Ishikawa (cell line): Measurements from ENCODE around the gene EAF1.

Experiments used
- CEBPB ChIP-seq: IDR thresholded peaks from 2 replicates; pipeline ENCODE4 v1.6.1; 2012
- CREB1 ChIP-seq: IDR thresholded peaks from 2 replicates; pipeline ENCODE4 v1.6.1; 2012; ENCODE audit warnings: low read depth
- EGR1 ChIP-seq: IDR thresholded peaks from 2 replicates; pipeline ENCODE4 v1.6.1; 2012
- FOXM1 ChIP-seq: IDR thresholded peaks from 2 replicates; pipeline ENCODE4 v1.6.1; 2012; ENCODE audit warnings: low read depth, borderline replicate concordance
- NFIC ChIP-seq: IDR thresholded peaks from 2 replicates; pipeline ENCODE4 v1.6.1; 2012
- RAD21 ChIP-seq: IDR thresholded peaks from 2 replicates; pipeline ENCODE4 v1.6.1; 2012; ENCODE audit warnings: low read depth
- TAF1 ChIP-seq: IDR thresholded peaks from 2 replicates; pipeline ENCODE4 v1.6.1; 2012; ENCODE audit warnings: low read depth, mild to moderate bottlenecking
- ZBTB7A ChIP-seq: IDR thresholded peaks from 2 replicates; pipeline ENCODE4 v1.6.1; 2012; ENCODE audit warnings: low read depth
- TF ChIP-seq, protein P1 (sequence below): IDR thresholded peaks from 2 replicates; pipeline ENCODE4 v1.6.1; 2012; ENCODE audit warnings: low read depth, mild to moderate bottlenecking
- TF ChIP-seq, protein P2 (sequence below): IDR thresholded peaks from 2 replicates; pipeline ENCODE4 v1.6.1; 2012

GRCh38 chr3:15449489-15450224, 22.3 kb downstream of the EAF1 start:
- TF ChIP-seq RAD21 (no peak), NFIC (no peak), ZBTB7A (no peak), CEBPB (no peak), FOXM1 (no peak), CREB1 (no peak), EGR1 (no peak), TAF1 (no peak)
- TF ChIP-seq, protein P1, sequence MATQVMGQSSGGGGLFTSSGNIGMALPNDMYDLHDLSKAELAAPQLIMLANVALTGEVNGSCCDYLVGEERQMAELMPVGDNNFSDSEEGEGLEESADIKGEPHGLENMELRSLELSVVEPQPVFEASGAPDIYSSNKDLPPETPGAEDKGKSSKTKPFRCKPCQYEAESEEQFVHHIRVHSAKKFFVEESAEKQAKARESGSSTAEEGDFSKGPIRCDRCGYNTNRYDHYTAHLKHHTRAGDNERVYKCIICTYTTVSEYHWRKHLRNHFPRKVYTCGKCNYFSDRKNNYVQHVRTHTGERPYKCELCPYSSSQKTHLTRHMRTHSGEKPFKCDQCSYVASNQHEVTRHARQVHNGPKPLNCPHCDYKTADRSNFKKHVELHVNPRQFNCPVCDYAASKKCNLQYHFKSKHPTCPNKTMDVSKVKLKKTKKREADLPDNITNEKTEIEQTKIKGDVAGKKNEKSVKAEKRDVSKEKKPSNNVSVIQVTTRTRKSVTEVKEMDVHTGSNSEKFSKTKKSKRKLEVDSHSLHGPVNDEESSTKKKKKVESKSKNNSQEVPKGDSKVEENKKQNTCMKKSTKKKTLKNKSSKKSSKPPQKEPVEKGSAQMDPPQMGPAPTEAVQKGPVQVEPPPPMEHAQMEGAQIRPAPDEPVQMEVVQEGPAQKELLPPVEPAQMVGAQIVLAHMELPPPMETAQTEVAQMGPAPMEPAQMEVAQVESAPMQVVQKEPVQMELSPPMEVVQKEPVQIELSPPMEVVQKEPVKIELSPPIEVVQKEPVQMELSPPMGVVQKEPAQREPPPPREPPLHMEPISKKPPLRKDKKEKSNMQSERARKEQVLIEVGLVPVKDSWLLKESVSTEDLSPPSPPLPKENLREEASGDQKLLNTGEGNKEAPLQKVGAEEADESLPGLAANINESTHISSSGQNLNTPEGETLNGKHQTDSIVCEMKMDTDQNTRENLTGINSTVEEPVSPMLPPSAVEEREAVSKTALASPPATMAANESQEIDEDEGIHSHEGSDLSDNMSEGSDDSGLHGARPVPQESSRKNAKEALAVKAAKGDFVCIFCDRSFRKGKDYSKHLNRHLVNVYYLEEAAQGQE = no peak
- TF ChIP-seq, protein P2, sequence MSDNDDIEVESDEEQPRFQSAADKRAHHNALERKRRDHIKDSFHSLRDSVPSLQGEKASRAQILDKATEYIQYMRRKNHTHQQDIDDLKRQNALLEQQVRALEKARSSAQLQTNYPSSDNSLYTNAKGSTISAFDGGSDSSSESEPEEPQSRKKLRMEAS = no peak
